Right atrium auricular region (tissue), 2 donors: Measurements from ENCODE around the gene IFNLR1. TPM values are rescaled to one million over a fixed set of nuclear protein-coding genes. Genes with fewer than 3 reads are reported as not detected.

Source experiments
- DNase-seq: peaks from one replicate; pipeline ENCODE4 v3.0.0-alpha.2; 2019; ENCODE audit warnings: low spot score
- H3K27ac ChIP-seq, 2 donors: fragments of 200-600 bp; sonication (generic); 1 replicate in 1 of 2; 2 replicates in 1 of 2; pipeline ENCODE4 v1.5.1; 2016 to 2019
- H3K27me3 ChIP-seq, 2 donors: fragments of 200-600 bp; sonication (generic); one replicate each; pipeline versions ENCODE4 v1.5.1 to v1.6.0; 2017 to 2019
- H3K36me3 ChIP-seq: fragments of 200-600 bp; sonication (generic); one replicate; pipeline ENCODE4 v1.5.1; 2016
- H3K4me1 ChIP-seq, 2 donors: fragments of 200-600 bp; sonication (generic); one replicate each; pipeline versions ENCODE4 v1.5.1 to v1.6.0; 2017 to 2019
- H3K4me3 ChIP-seq, 2 donors: fragments of 200-600 bp; sonication (generic); 1 replicate in 1 of 2; 2 replicates in 1 of 2; pipeline ENCODE4 v1.5.1; 2017 to 2019; ENCODE audit warnings: mild to moderate bottlenecking in 1 of 2, moderate library complexity in 1 of 2
- H3K9me3 ChIP-seq, 2 donors: fragments of 200-600 bp; sonication (generic); one replicate each; pipeline ENCODE4 v1.5.1; 2019
- total RNA-seq, 2 donors: library from RNA; depleted of rRNA; stranded (reverse); fragments of >200 nt; gene quantifications; one replicate each; pipeline ENCODE4 v1.1.0, GENCODE V29; 2016
- TF ChIP-seq, protein P1 (sequence below), 2 donors: fragments of 200-600 bp; sonication (generic); IDR thresholded peaks; one replicate each; pipeline ENCODE4 v1.5.1; 2019; ENCODE audit warnings: antibody characterized with exemption in 2 of 2

Gene IFNLR1
- total RNA-seq, 2 donors from 2014 or later, result 3.7 to 6.2 TPM

- TF ChIP-seq, protein P1, sequence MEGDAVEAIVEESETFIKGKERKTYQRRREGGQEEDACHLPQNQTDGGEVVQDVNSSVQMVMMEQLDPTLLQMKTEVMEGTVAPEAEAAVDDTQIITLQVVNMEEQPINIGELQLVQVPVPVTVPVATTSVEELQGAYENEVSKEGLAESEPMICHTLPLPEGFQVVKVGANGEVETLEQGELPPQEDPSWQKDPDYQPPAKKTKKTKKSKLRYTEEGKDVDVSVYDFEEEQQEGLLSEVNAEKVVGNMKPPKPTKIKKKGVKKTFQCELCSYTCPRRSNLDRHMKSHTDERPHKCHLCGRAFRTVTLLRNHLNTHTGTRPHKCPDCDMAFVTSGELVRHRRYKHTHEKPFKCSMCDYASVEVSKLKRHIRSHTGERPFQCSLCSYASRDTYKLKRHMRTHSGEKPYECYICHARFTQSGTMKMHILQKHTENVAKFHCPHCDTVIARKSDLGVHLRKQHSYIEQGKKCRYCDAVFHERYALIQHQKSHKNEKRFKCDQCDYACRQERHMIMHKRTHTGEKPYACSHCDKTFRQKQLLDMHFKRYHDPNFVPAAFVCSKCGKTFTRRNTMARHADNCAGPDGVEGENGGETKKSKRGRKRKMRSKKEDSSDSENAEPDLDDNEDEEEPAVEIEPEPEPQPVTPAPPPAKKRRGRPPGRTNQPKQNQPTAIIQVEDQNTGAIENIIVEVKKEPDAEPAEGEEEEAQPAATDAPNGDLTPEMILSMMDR (IDR thresholded peaks at IDR 0.05), result no peak
- H3K36me3 ChIP-seq, result no peaks in the 10 kb centered on the region
- peaks cover 0 to 28% of the 10 kb centered on the region in 2 donors for H3K4me1 ChIP-seq
- H3K27me3 ChIP-seq, result no peaks in the 10 kb centered on the region
- no peak overlapping the region for H3K4me3 ChIP-seq
- H3K9me3 ChIP-seq, result no peaks in the 10 kb centered on the region
- no peak overlapping the region for H3K27ac ChIP-seq
- DNase-seq, result no peak
Observed at GRCh38 chr1:24121406-24121805, 65.7 kb downstream of the IFNLR1 start.

- no peaks in the 10 kb centered on the region for H3K36me3 ChIP-seq
- no peaks in the 10 kb centered on the region for H3K27me3 ChIP-seq
- no peak for DNase-seq
- H3K9me3 ChIP-seq, result no peaks in the 10 kb centered on the region
- peak overlapping the region; percentile 63 to 64 for H3K27ac ChIP-seq
- no peak overlapping the region for H3K4me3 ChIP-seq
- TF ChIP-seq, protein P1 (IDR thresholded peaks at IDR 0.05), result no peak
- H3K4me1 ChIP-seq, result peaks cover 0 to 23% of the 10 kb centered on the region in 2 donors
Observed at GRCh38 chr1:24120965-24121364, 66.1 kb downstream of the IFNLR1 start.

- no peak for DNase-seq
- H3K27me3 ChIP-seq, result no peaks in the 10 kb centered on the region
- H3K4me1 ChIP-seq, result peaks cover 0 to 18% of the 10 kb centered on the region in 2 donors
- TF ChIP-seq, protein P1 (IDR thresholded peaks at IDR 0.05), result no peak
- H3K27ac ChIP-seq, result peak overlapping the region; percentile 63 to 64
- no peak overlapping the region for H3K4me3 ChIP-seq
- no peaks in the 10 kb centered on the region for H3K9me3 ChIP-seq
- H3K36me3 ChIP-seq, result no peaks in the 10 kb centered on the region
Observed at GRCh38 chr1:24119859-24120756, 67.0 kb downstream of the IFNLR1 start.

DNA sequence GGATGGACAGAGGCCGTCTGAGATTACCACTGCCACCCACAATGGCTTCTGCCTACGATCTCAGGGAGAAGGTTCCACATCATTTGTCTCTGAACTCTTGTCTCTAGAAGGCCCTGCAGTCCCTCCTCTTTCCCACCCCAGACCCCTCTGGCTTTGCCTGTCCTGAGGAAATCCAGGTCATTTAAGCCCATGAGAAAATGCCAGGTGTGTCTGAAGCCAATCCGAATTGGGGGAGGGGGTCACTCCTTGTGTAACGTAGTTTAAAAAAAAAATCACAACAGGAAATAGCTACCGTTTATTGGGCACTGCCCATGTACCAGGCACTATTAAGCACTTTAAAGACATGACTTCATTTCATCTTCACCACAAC, 67.6 kb downstream of the IFNLR1 start:
- no peaks in the 10 kb centered on the region for H3K36me3 ChIP-seq
- TF ChIP-seq, protein P1 (IDR thresholded peaks at IDR 0.05), result no peak
- H3K27ac ChIP-seq, result peak overlapping the region; percentile 63 to 64

DNA sequence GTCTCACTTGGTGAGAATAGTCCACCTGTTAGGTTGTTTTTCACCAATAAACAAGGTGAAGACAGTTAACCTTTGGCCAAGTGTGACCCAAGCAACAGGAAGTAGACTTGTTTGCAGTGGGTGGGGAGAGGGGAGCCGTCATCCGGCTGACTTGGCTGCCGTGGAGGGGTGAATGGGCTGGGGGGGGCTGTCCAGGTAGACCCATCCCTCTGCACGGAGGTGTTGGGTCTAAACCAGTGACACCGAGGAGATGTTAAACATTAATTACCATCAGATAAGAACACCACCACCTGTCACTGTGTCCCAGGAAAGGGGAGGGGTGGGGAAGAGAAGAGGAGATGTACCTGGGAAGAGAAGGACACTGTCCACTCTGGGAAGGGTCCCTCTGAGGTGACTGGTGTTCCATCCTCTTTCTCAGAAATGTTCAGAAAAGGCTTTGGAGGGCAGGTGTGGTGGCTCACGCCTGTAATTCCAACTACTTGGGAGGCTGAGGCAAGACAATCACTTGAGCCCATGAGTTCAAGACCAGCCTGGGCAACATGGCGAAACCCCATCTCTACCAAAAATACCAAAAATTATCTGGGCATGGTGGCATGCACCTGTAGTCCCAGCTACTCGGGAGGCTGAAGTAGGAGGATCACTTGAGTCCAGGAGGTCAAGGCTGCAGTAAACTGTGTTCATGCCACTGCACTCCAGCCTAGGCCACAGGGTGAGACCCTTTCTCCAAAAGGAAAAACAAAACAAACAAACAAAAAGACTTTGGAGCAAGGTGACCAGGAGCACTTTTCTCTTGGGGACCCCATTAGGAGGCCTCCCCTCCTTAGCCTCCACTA, 68.5 kb downstream of the IFNLR1 start:
- Histone ChIP-seq H3K27me3 (peaks cover 0 to 3% of the 10 kb centered on the region in 2 donors), H3K9me3 (no peaks in the 10 kb centered on the region), H3K36me3 (no peaks in the 10 kb centered on the region), H3K27ac (no peak overlapping the region), H3K4me1 (peaks cover 0 to 18% of the 10 kb centered on the region in 2 donors), H3K4me3 (no peak overlapping the region)
- TF ChIP-seq, protein P1 (IDR thresholded peaks at IDR 0.05), result no peak
- DNase-seq, result no peak

More for the DNA sequence above, 67.6 kb downstream of the IFNLR1 start:
- Histone ChIP-seq H3K9me3 (no peaks in the 10 kb centered on the region), H3K4me1 (peaks cover 0 to 18% of the 10 kb centered on the region in 2 donors), H3K4me3 (no peak overlapping the region), H3K27me3 (peaks cover 0 to 3% of the 10 kb centered on the region in 2 donors)
- DNase-seq, result no peak
